ES-I3 (cell line): ENCODE data around the gene TMEM242.
"Not testable (repeated sequence)": the region's sequence is repeated elsewhere in the genome, so short reads cannot be mapped to it uniquely, and the experiment has no call there.

Experiments
- H3K36me3 ChIP-seq: 2 replicates; pipeline ENCODE4 v1.6.1; 2013; ENCODE audit warnings: mild to moderate bottlenecking, low read length, control low read depth, moderate library complexity; ENCODE audit not compliant: insufficient read depth
- H3K4me1 ChIP-seq: 2 replicates; pipeline ENCODE4 v1.6.1; 2013; ENCODE audit warnings: mild to moderate bottlenecking, control low read depth, low read length; ENCODE audit not compliant: insufficient read depth
- H3K9ac ChIP-seq: 2 replicates; pipeline ENCODE4 v1.6.1; 2013; ENCODE audit warnings: low read depth, mild to moderate bottlenecking, low read length, moderate library complexity
- H3K9me3 ChIP-seq: 2 replicates; pipeline ENCODE4 v1.6.1; 2013; ENCODE audit warnings: mild to moderate bottlenecking, low read length, moderate library complexity; ENCODE audit not compliant: control insufficient read depth, insufficient read depth

Gene TMEM242

GRCh38 chr6:157312757-157313156, 10.6 kb downstream of the TMEM242 start:
- Histone ChIP-seq H3K36me3 (no peaks in the 10 kb centered on the region), H3K9ac (no peak overlapping the region), H3K4me1 (no peaks in the 10 kb centered on the region), H3K9me3 (no peaks in the 10 kb centered on the region)

GRCh38 chr6:157310693-157311092, 12.6 kb downstream of the TMEM242 start:
- H3K4me1 ChIP-seq, H3K36me3 ChIP-seq, H3K9me3 ChIP-seq, H3K9ac ChIP-seq: not testable (repeated sequence)

- H3K9me3 ChIP-seq = no peaks in the 10 kb centered on the region
Measured at GRCh38 chr6:157307661-157308060, 15.7 kb downstream of the TMEM242 start.

GRCh38 chr6:157305670-157306653, 17.4 kb downstream of the TMEM242 start:
- Histone ChIP-seq H3K9me3 (no peaks in the 10 kb centered on the region), H3K9ac (no peak overlapping the region), H3K4me1 (peaks cover 11% of the 10 kb centered on the region), H3K36me3 (no peaks in the 10 kb centered on the region)

More at GRCh38 chr6:157307661-157308060, 15.7 kb downstream of the TMEM242 start:
- no peaks in the 10 kb centered on the region for H3K36me3 ChIP-seq
- H3K9ac ChIP-seq = no peak overlapping the region
- H3K4me1 ChIP-seq = peaks cover 11% of the 10 kb centered on the region; the same call in 1 of the 2 replicates

GRCh38 chr6:157304899-157305663, 18.2 kb downstream of the TMEM242 start:
- Histone ChIP-seq H3K36me3 (no peaks in the 10 kb centered on the region), H3K4me1 (peaks cover 11% of the 10 kb centered on the region), H3K9ac (no peak overlapping the region), H3K9me3 (no peaks in the 10 kb centered on the region)

- H3K4me1 ChIP-seq = peaks cover 11% of the 10 kb centered on the region
Measured at GRCh38 chr6:157302736-157303135, 20.6 kb downstream of the TMEM242 start.

GRCh38 chr6:157300436-157300835, 22.9 kb downstream of the TMEM242 start:
- Histone ChIP-seq H3K4me1 (peaks cover 11% of the 10 kb centered on the region), H3K9ac (no peak overlapping the region), H3K36me3 (no peaks in the 10 kb centered on the region), H3K9me3 (no peaks in the 10 kb centered on the region)

More at GRCh38 chr6:157302736-157303135, 20.6 kb downstream of the TMEM242 start:
- Histone ChIP-seq H3K36me3 (no peaks in the 10 kb centered on the region), H3K9me3 (no peaks in the 10 kb centered on the region), H3K9ac (no peak overlapping the region)

GRCh38 chr6:157300006-157300405, 23.3 kb downstream of the TMEM242 start:
- H3K9ac ChIP-seq = no peak overlapping the region
- H3K9me3 ChIP-seq = no peaks in the 10 kb centered on the region
- peaks cover 11% of the 10 kb centered on the region for H3K4me1 ChIP-seq
- H3K36me3 ChIP-seq = no peaks in the 10 kb centered on the region

GRCh38 chr6:157298216-157298724, 25.0 kb downstream of the TMEM242 start:
- Histone ChIP-seq H3K4me1 (peaks cover 2% of the 10 kb centered on the region; the same call in 1 of the 2 replicates), H3K9me3 (no peaks in the 10 kb centered on the region), H3K9ac (no peak overlapping the region), H3K36me3 (no peaks in the 10 kb centered on the region)

- Histone ChIP-seq H3K36me3 (no peaks in the 10 kb centered on the region), H3K9me3 (no peaks in the 10 kb centered on the region), H3K4me1 (no peaks in the 10 kb centered on the region), H3K9ac (no peak overlapping the region)
Measured at GRCh38 chr6:157294654-157295053, 28.7 kb downstream of the TMEM242 start.

- Histone ChIP-seq H3K4me1 (no peaks in the 10 kb centered on the region), H3K9ac (no peak overlapping the region), H3K36me3 (no peaks in the 10 kb centered on the region), H3K9me3 (no peaks in the 10 kb centered on the region)
Measured at GRCh38 chr6:157293780-157294179, 29.5 kb downstream of the TMEM242 start.

- Histone ChIP-seq H3K4me1 (no peaks in the 10 kb centered on the region), H3K9ac (no peak overlapping the region), H3K36me3 (no peaks in the 10 kb centered on the region), H3K9me3 (no peaks in the 10 kb centered on the region)
Measured at GRCh38 chr6:157292202-157292601, 31.1 kb downstream of the TMEM242 start.

GRCh38 chr6:157291356-157291755, 32.0 kb downstream of the TMEM242 start:
- Histone ChIP-seq H3K9me3 (no peaks in the 10 kb centered on the region), H3K4me1 (no peaks in the 10 kb centered on the region), H3K36me3 (no peaks in the 10 kb centered on the region), H3K9ac (no peak overlapping the region)

GRCh38 chr6:157290797-157291196, 32.5 kb downstream of the TMEM242 start:
- no peaks in the 10 kb centered on the region for H3K9me3 ChIP-seq
- H3K9ac ChIP-seq = no peak overlapping the region
- H3K4me1 ChIP-seq = no peaks in the 10 kb centered on the region
- no peaks in the 10 kb centered on the region for H3K36me3 ChIP-seq
